ENCODE measurements around the gene AKT1. TPM values are rescaled to one million over a fixed set of nuclear protein-coding genes. Genes with fewer than 3 reads are reported as not detected.

The AKT1 gene
- total and polyA plus RNA-seq, 2 of the 13 experiments (the other 11 are each of a cell fraction or from before 2014, with no cell fraction given): 96.2 to 116 TPM

DNA sequence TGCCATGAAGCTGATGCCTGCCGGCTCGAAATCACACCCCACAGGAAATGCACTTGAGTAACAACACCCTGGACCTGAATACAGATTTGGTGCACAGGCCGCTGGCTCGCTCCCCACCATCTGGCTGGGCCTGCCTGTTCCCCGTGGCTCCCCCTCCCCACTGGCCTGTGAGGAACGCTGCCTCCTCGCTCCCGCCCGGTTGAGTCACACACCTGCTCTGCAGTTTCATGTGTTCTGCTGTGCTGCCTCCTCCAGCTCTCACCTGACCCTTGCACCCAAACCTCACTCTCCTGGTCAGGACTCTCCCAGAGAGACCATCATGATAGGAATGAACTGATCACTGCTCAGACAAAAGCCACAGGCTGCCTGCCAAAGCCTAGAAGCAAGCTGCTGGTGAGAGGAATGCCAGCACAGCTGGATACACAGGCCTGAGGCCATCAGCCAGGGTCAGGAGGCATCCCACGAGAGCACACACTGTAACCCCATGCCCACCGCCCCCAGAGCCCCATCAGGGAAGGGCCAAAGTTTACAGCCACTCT, 46.4 kb downstream of the AKT1 start (continued):
- TF ChIP-seq, protein P1, sequence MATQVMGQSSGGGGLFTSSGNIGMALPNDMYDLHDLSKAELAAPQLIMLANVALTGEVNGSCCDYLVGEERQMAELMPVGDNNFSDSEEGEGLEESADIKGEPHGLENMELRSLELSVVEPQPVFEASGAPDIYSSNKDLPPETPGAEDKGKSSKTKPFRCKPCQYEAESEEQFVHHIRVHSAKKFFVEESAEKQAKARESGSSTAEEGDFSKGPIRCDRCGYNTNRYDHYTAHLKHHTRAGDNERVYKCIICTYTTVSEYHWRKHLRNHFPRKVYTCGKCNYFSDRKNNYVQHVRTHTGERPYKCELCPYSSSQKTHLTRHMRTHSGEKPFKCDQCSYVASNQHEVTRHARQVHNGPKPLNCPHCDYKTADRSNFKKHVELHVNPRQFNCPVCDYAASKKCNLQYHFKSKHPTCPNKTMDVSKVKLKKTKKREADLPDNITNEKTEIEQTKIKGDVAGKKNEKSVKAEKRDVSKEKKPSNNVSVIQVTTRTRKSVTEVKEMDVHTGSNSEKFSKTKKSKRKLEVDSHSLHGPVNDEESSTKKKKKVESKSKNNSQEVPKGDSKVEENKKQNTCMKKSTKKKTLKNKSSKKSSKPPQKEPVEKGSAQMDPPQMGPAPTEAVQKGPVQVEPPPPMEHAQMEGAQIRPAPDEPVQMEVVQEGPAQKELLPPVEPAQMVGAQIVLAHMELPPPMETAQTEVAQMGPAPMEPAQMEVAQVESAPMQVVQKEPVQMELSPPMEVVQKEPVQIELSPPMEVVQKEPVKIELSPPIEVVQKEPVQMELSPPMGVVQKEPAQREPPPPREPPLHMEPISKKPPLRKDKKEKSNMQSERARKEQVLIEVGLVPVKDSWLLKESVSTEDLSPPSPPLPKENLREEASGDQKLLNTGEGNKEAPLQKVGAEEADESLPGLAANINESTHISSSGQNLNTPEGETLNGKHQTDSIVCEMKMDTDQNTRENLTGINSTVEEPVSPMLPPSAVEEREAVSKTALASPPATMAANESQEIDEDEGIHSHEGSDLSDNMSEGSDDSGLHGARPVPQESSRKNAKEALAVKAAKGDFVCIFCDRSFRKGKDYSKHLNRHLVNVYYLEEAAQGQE (IDR thresholded peaks at IDR 0.05; ENCODE audit: borderline replicate concordance in 1 of 2, low read depth in 1 of 2, low read length in 2 of 2): no peak; a peak in 1 of 4 replicates
- peak; percentile 56; the same call in 1 of the 2 replicates for TF ChIP-seq HMG20A (CRISPR knock-in tag; IDR thresholded peaks at IDR 0.05; ENCODE audit: borderline replicate concordance)
- TF ChIP-seq HDAC2 (CRISPR knock-in tag; IDR thresholded peaks at IDR 0.05): peak; percentile 73; the same call in 1 of the 2 replicates
- TF ChIP-seq, protein P2, sequence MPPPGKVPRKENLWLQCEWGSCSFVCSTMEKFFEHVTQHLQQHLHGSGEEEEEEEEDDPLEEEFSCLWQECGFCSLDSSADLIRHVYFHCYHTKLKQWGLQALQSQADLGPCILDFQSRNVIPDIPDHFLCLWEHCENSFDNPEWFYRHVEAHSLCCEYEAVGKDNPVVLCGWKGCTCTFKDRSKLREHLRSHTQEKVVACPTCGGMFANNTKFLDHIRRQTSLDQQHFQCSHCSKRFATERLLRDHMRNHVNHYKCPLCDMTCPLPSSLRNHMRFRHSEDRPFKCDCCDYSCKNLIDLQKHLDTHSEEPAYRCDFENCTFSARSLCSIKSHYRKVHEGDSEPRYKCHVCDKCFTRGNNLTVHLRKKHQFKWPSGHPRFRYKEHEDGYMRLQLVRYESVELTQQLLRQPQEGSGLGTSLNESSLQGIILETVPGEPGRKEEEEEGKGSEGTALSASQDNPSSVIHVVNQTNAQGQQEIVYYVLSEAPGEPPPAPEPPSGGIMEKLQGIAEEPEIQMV (CRISPR knock-in tag; IDR thresholded peaks at IDR 0.05; ENCODE audit: low read depth): 0 out of 2 replicates have a peak, but pooled peaks have one; percentile 39
- peak; percentile 52; the same call in 1 of the 2 replicates for TF ChIP-seq KMT2A (CRISPR knock-in tag; IDR thresholded peaks at IDR 0.05)
- peak; percentile 21 to 65 for TF ChIP-seq POLR2A (IDR thresholded peaks at IDR 0.05; ENCODE audit: insufficient read depth in 1 of 2, low read depth in 2 of 2, low read length in 2 of 2)
- no peak for TF ChIP-seq ARNT2 (CRISPR knock-in tag; IDR thresholded peaks at IDR 0.05; ENCODE audit: low read depth)
- TF ChIP-seq ZBED4 (CRISPR knock-in tag; IDR thresholded peaks at IDR 0.05; ENCODE audit: borderline replicate concordance): no peak
- TF ChIP-seq STAG1 (CRISPR knock-in tag; IDR thresholded peaks at IDR 0.05): peak; percentile 45
- TF ChIP-seq AKAP8 (CRISPR knock-in tag; IDR thresholded peaks at IDR 0.05): peak; percentile 96
- TF ChIP-seq ZIK1 (CRISPR knock-in tag; IDR thresholded peaks at IDR 0.05; ENCODE audit: borderline replicate concordance, low read depth): no peak
- TF ChIP-seq NBN (conservative IDR thresholded peaks at IDR 0.05): no peak
- peak; percentile 96 for TF ChIP-seq ZC3H13 (CRISPR knock-in tag; IDR thresholded peaks at IDR 0.05)
- TF ChIP-seq POLR2AphosphoS5 (IDR thresholded peaks at IDR 0.05; ENCODE audit: low read depth, low read length): peak; percentile 33; the same call in 1 of the 2 replicates
- no peak for TF ChIP-seq IRX3 (CRISPR knock-in tag; IDR thresholded peaks at IDR 0.05; ENCODE audit: borderline replicate concordance, low read depth)
- peak; percentile 62; the same call in 1 of the 2 replicates for TF ChIP-seq ZMYM3 (CRISPR knock-in tag; IDR thresholded peaks at IDR 0.05)
- no peak for TF ChIP-seq MTF2 (CRISPR knock-in tag; IDR thresholded peaks at IDR 0.05; ENCODE audit: borderline replicate concordance)
- peak; percentile 78 for TF ChIP-seq ZNF768 (CRISPR knock-in tag; IDR thresholded peaks at IDR 0.05)
- TF ChIP-seq ETV6 (CRISPR knock-in tag; conservative IDR thresholded peaks at IDR 0.05): no peak
- TF ChIP-seq PHF8 (CRISPR knock-in tag; IDR thresholded peaks at IDR 0.05): no peak; the same call in 1 of the 2 replicates
- no peak for TF ChIP-seq ZBTB44 (CRISPR knock-in tag; IDR thresholded peaks at IDR 0.05)
